HepG2 (cell line): ENCODE data around the gene WNT10A. TPM values are rescaled to one million over a fixed set of nuclear protein-coding genes. Genes with fewer than 3 reads are reported as not detected.

ENCODE experiments used
- ATF7-NPFF ChIP-seq: sonication (generic); formaldehyde crosslinking; IDR thresholded peaks from 2 replicates; pipeline ENCODE4 v1.8.1; 2023; ENCODE audit warnings: mild to moderate bottlenecking, low read depth, missing genetic modification reagents, moderate library complexity
- CHD2 ChIP-seq: IDR thresholded peaks from 2 replicates; pipeline ENCODE4 v1.6.1; 2011; ENCODE audit warnings: low read depth, low read length, improper control_type of control experiment
- DNMT1 ChIP-seq: sonication (generic); formaldehyde crosslinking; IDR thresholded peaks from 2 replicates; pipeline ENCODE4 v1.5.1; 2020; ENCODE audit warnings: mild to moderate bottlenecking, missing genetic modification reagents
- POLR2G ChIP-seq: fragments of 200-400 bp; formaldehyde crosslinking; IDR thresholded peaks from 2 replicates; pipeline ENCODE4 v1.6.1; 2018; ENCODE audit warnings: mild to moderate bottlenecking, low read depth, low read length, moderate library complexity
- RELA ChIP-seq: sonication (generic); formaldehyde crosslinking; IDR thresholded peaks from 2 replicates; pipeline ENCODE4 v1.4.0; 2020; ENCODE audit warnings: missing genetic modification reagents
- REXO4 ChIP-seq: sonication (generic); formaldehyde crosslinking; IDR thresholded peaks from 2 replicates; pipeline ENCODE4 v1.8.0; 2022; ENCODE audit warnings: missing genetic modification reagents, mild to moderate bottlenecking, borderline replicate concordance
- ZNF234 ChIP-seq: sonication (generic); formaldehyde crosslinking; conservative IDR thresholded peaks from 2 replicates; pipeline ENCODE4 v1.5.1; 2020; ENCODE audit warnings: mild to moderate bottlenecking, missing genetic modification reagents
- ZNF616 ChIP-seq: sonication (generic); formaldehyde crosslinking; IDR thresholded peaks from 2 replicates; pipeline ENCODE4 v1.5.0; 2020; ENCODE audit warnings: low read depth, mild to moderate bottlenecking, missing genetic modification reagents
- ZNF781 ChIP-seq: sonication (generic); formaldehyde crosslinking; IDR thresholded peaks from 2 replicates; pipeline ENCODE4 v1.5.1; 2020; ENCODE audit warnings: borderline replicate concordance, mild to moderate bottlenecking, missing genetic modification reagents; ENCODE audit errors: not compliant biosample characterization
- polyA plus RNA-seq, 8 experiments: library from polyadenylated mRNA; depleted of rRNA in 3 of 8; stranded (reverse) in 7 of 8; unstranded in 1 of 8; fragments of >200 nt; fragmentation: Illumina TruSeq in 4 of 8; extraction: Trizol in 4 of 8; gene quantifications; 2 replicates each; pipeline versions ENCODE4 v1.2.1 to v1.2.3, GENCODE V29; 2011 to 2016; ENCODE audit warnings: low read depth in 4 of 8, missing spikeins in 1 of 8, mixed read lengths in 1 of 8; ENCODE audit not compliant: insufficient read depth in 1 of 8
- total RNA-seq, 5 experiments: library from RNA; depleted of rRNA; stranded (reverse); fragments of >200 nt; fragmentation: Illumina TruSeq; extraction: Trizol; gene quantifications; 2 replicates each; pipeline ENCODE4 v1.2.3, GENCODE V29; 2016; ENCODE audit warnings: low read depth in 1 of 5
- TF ChIP-seq, protein P1 (sequence below): sonication (generic); formaldehyde crosslinking; IDR thresholded peaks from 2 replicates; pipeline ENCODE4 v1.4.0; 2020; ENCODE audit warnings: mild to moderate bottlenecking, missing genetic modification reagents
- TF ChIP-seq, protein P2 (sequence below): sonication (generic); formaldehyde crosslinking; IDR thresholded peaks from 2 replicates; pipeline ENCODE4 v1.4.0; 2020; ENCODE audit warnings: missing genetic modification reagents, borderline replicate concordance
- TF ChIP-seq, protein P3 (sequence below): sonication (generic); formaldehyde crosslinking; IDR thresholded peaks from 2 replicates; pipeline ENCODE4 v1.5.1; 2020; ENCODE audit warnings: mild to moderate bottlenecking, missing genetic modification reagents
- TF ChIP-seq, protein P4 (sequence below): sonication (generic); formaldehyde crosslinking; IDR thresholded peaks from 2 replicates; pipeline ENCODE4 v1.9.0; 2021; ENCODE audit warnings: missing genetic modification reagents, borderline replicate concordance

WNT10A gene
- total and polyA plus RNA-seq, 2 of the 13 experiments (the other 11 are each of a cell fraction or from before 2014, with no cell fraction given), result 0.03 TPM; not detected in 1

DNA sequence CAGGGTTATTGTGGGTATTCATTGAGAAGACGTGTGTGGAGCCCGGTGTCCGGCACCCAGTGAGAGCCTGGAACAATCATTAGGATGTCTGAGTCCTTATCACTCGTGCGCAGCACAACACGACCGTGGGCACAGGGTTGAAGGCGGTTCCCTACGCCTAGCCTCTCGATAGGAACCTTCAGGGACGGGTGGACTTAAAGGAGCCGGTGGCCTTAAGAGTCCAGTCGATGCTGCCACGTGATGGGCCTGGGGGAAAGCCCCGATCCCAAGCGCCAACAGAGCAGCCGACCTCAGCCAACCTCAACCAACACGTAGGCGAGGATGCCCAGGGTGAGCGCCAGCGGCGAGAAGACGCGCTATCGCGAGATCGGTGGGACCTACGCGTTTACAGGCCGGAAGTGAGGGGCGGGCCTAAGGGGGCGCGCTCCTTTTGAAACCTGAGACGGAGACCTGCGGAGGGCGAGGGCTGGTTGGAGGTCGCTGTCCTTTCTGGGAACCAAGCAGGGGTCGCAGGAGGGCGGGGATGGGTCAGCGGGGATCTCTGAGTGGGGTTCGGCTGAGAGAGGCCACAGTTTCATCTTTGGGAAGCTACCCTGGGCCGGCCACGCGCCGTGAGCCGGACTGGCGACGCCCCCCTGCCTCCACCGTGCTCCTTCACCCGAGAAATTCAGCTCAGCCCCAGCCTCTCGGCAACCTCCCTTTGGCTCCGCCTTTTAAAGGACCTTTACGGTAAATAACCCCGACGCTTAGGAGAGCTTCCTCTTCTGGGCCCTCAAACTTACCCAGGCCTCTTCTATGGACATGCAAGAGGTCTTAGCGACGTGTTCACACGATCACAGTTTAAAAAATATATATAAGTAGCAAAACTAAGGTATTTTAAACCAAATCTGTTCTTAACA, 28.3 kb downstream of the WNT10A start (continued):
- TF ChIP-seq, protein P1, sequence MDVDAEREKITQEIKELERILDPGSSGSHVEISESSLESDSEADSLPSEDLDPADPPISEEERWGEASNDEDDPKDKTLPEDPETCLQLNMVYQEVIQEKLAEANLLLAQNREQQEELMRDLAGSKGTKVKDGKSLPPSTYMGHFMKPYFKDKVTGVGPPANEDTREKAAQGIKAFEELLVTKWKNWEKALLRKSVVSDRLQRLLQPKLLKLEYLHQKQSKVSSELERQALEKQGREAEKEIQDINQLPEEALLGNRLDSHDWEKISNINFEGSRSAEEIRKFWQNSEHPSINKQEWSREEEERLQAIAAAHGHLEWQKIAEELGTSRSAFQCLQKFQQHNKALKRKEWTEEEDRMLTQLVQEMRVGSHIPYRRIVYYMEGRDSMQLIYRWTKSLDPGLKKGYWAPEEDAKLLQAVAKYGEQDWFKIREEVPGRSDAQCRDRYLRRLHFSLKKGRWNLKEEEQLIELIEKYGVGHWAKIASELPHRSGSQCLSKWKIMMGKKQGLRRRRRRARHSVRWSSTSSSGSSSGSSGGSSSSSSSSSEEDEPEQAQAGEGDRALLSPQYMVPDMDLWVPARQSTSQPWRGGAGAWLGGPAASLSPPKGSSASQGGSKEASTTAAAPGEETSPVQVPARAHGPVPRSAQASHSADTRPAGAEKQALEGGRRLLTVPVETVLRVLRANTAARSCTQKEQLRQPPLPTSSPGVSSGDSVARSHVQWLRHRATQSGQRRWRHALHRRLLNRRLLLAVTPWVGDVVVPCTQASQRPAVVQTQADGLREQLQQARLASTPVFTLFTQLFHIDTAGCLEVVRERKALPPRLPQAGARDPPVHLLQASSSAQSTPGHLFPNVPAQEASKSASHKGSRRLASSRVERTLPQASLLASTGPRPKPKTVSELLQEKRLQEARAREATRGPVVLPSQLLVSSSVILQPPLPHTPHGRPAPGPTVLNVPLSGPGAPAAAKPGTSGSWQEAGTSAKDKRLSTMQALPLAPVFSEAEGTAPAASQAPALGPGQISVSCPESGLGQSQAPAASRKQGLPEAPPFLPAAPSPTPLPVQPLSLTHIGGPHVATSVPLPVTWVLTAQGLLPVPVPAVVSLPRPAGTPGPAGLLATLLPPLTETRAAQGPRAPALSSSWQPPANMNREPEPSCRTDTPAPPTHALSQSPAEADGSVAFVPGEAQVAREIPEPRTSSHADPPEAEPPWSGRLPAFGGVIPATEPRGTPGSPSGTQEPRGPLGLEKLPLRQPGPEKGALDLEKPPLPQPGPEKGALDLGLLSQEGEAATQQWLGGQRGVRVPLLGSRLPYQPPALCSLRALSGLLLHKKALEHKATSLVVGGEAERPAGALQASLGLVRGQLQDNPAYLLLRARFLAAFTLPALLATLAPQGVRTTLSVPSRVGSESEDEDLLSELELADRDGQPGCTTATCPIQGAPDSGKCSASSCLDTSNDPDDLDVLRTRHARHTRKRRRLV (CRISPR knock-in tag), result peak; percentile 94
- TF ChIP-seq CHD2 (peak; percentile 100), RELA (CRISPR knock-in tag) (peak; percentile 64; the same call in 1 of the 2 replicates), REXO4 (CRISPR knock-in tag) (peak; percentile 94; the same call in 1 of the 2 replicates), ZNF616 (CRISPR knock-in tag) (peak; percentile 68), ATF7-NPFF (CRISPR knock-in tag) (peak; percentile 97), DNMT1 (peak; percentile 93; the same call in 1 of the 2 replicates), ZNF234 (no peak), ZNF781 (CRISPR knock-in tag) (peak; percentile 62), POLR2G (peak; percentile 83)
- TF ChIP-seq, protein P2, sequence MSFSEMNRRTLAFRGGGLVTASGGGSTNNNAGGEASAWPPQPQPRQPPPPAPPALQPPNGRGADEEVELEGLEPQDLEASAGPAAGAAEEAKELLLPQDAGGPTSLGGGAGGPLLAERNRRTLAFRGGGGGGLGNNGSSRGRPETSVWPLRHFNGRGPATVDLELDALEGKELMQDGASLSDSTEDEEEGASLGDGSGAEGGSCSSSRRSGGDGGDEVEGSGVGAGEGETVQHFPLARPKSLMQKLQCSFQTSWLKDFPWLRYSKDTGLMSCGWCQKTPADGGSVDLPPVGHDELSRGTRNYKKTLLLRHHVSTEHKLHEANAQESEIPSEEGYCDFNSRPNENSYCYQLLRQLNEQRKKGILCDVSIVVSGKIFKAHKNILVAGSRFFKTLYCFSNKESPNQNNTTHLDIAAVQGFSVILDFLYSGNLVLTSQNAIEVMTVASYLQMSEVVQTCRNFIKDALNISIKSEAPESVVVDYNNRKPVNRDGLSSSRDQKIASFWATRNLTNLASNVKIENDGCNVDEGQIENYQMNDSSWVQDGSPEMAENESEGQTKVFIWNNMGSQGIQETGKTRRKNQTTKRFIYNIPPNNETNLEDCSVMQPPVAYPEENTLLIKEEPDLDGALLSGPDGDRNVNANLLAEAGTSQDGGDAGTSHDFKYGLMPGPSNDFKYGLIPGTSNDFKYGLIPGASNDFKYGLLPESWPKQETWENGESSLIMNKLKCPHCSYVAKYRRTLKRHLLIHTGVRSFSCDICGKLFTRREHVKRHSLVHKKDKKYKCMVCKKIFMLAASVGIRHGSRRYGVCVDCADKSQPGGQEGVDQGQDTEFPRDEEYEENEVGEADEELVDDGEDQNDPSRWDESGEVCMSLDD (CRISPR knock-in tag), result no peak; the same call in 1 of the 2 replicates
- TF ChIP-seq, protein P3, sequence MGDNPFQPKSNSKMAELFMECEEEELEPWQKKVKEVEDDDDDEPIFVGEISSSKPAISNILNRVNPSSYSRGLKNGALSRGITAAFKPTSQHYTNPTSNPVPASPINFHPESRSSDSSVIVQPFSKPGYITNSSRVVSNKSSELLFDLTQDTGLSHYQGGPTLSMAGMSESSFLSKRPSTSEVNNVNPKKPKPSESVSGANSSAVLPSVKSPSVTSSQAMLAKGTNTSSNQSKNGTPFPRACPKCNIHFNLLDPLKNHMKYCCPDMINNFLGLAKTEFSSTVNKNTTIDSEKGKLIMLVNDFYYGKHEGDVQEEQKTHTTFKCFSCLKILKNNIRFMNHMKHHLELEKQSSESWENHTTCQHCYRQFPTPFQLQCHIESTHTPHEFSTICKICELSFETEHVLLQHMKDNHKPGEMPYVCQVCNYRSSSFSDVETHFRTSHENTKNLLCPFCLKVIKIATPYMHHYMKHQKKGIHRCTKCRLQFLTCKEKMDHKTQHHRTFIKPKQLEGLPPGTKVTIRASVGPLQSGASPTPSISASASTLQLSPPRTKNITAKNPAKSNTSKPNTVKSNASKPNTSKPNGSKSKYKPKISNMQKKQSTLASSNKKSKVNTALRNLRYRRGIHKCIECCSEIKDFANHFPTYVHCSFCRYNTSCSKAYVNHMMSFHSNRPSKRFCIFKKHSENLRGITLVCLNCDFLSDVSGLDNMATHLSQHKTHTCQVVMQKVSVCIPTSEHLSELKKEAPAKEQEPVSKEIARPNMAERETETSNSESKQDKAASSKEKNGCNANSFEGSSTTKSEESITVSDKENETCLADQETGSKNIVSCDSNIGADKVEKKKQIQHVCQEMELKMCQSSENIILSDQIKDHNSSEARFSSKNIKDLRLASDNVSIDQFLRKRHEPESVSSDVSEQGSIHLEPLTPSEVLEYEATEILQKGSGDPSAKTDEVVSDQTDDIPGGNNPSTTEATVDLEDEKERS, result peak; percentile 81
- TF ChIP-seq, protein P4, sequence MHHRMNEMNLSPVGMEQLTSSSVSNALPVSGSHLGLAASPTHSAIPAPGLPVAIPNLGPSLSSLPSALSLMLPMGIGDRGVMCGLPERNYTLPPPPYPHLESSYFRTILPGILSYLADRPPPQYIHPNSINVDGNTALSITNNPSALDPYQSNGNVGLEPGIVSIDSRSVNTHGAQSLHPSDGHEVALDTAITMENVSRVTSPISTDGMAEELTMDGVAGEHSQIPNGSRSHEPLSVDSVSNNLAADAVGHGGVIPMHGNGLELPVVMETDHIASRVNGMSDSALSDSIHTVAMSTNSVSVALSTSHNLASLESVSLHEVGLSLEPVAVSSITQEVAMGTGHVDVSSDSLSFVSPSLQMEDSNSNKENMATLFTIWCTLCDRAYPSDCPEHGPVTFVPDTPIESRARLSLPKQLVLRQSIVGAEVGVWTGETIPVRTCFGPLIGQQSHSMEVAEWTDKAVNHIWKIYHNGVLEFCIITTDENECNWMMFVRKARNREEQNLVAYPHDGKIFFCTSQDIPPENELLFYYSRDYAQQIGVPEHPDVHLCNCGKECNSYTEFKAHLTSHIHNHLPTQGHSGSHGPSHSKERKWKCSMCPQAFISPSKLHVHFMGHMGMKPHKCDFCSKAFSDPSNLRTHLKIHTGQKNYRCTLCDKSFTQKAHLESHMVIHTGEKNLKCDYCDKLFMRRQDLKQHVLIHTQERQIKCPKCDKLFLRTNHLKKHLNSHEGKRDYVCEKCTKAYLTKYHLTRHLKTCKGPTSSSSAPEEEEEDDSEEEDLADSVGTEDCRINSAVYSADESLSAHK (CRISPR knock-in tag), result no peak
